Neural cell (in vitro differentiated cells): Measurements from ENCODE around the gene SAE1. TPM values are rescaled to one million over a fixed set of nuclear protein-coding genes. Genes with fewer than 3 reads are reported as not detected.

ENCODE experiments used
- H2AFZ ChIP-seq: fragments of 200-600, 300-800 bp; sonication (generic), shearing (Covaris generic); 2 replicates; pipeline ENCODE4 v1.6.0; 2014; ENCODE audit warnings: low read depth, mild to moderate bottlenecking, antibody characterized with exemption, low read length, moderate library complexity
- H3F3A ChIP-seq: fragments of 200-600 bp; shearing (Covaris generic); 2 replicates; pipeline ENCODE4 v1.6.1; 2016; ENCODE audit warnings: mild to moderate bottlenecking, moderate library complexity, mixed read lengths, antibody characterized with exemption, low read length; ENCODE audit not compliant: insufficient read depth, poor library complexity, severe bottlenecking
- H3K27ac ChIP-seq: fragments of 200-600, 300-800 bp; sonication (generic), shearing (Covaris generic); 2 replicates; pipeline ENCODE4 v1.5.1; 2014; ENCODE audit warnings: mild to moderate bottlenecking, low read length, moderate library complexity
- H3K27me3 ChIP-seq: fragments of 300-800, 200-600 bp; sonication (generic), shearing (Covaris generic); 2 replicates; pipeline ENCODE4 v1.6.0; 2014; ENCODE audit warnings: mild to moderate bottlenecking, low read depth, low read length, moderate library complexity; ENCODE audit not compliant: insufficient read depth
- H3K36me3 ChIP-seq: fragments of 300-800, 200-600 bp; sonication (generic), shearing (Covaris generic); 2 replicates; pipeline ENCODE4 v1.5.1; 2014; ENCODE audit warnings: mild to moderate bottlenecking, antibody characterized with exemption, low read length, moderate library complexity; ENCODE audit not compliant: insufficient read depth
- H3K4me2 ChIP-seq: fragments of 300-800, 200-600 bp; sonication (generic), shearing (Covaris generic); 2 replicates; pipeline ENCODE4 v1.6.0; 2014; ENCODE audit warnings: mild to moderate bottlenecking, low read length
- H3K4me3 ChIP-seq: fragments of 300-800, 200-600 bp; sonication (generic), shearing (Covaris generic); 2 replicates; pipeline ENCODE4 v1.5.1; 2014; ENCODE audit warnings: mild to moderate bottlenecking, low read length, moderate library complexity
- H3K79me2 ChIP-seq: fragments of 200-600 bp; shearing (Covaris generic); replicated peaks from 2 replicates; pipeline ENCODE4 v1.6.0; 2014; ENCODE audit warnings: mild to moderate bottlenecking, low read length, moderate library complexity; ENCODE audit not compliant: insufficient read depth
- H3K9ac ChIP-seq: fragments of 300-800, 200-600 bp; sonication (generic), shearing (Covaris generic); 2 replicates; pipeline ENCODE4 v1.6.1; 2016; ENCODE audit warnings: mild to moderate bottlenecking, low read length, mixed read lengths
- H3K9me2 ChIP-seq: fragments of 200-600 bp; shearing (Covaris generic); 2 replicates; pipeline ENCODE4 v1.6.1; 2016; ENCODE audit warnings: mild to moderate bottlenecking, low read length, mixed read lengths; ENCODE audit not compliant: insufficient read depth
- H3K9me3 ChIP-seq: fragments of 200-600, 300-800 bp; sonication (generic), shearing (Covaris generic); 2 replicates; pipeline ENCODE4 v1.6.1; 2016; ENCODE audit warnings: mild to moderate bottlenecking, mixed run types, low read length, moderate library complexity, mixed read lengths
- H4K20me1 ChIP-seq: fragments of 200-600 bp; shearing (Covaris generic); 2 replicates; pipeline ENCODE4 v1.6.1; 2016; ENCODE audit warnings: mild to moderate bottlenecking, mixed run types; ENCODE audit not compliant: insufficient read depth
- EP300 ChIP-seq: fragments of 450-650 bp; conservative IDR thresholded peaks from 2 replicates; pipeline ENCODE4 v1.6.1; 2014; ENCODE audit warnings: antibody characterized with exemption, mild to moderate bottlenecking, moderate library complexity; ENCODE audit not compliant: poor library complexity, severe bottlenecking
- EZH2 ChIP-seq: fragments of 200-600, 300-800 bp; shearing (Covaris generic), sonication (generic); IDR thresholded peaks from 2 replicates; pipeline ENCODE4 v1.6.1; 2014; ENCODE audit warnings: antibody characterized with exemption, low read length, borderline replicate concordance, mild to moderate bottlenecking; ENCODE audit not compliant: insufficient read depth, poor library complexity, severe bottlenecking
- MXI1 ChIP-seq: fragments of 450-650 bp; conservative IDR thresholded peaks from 2 replicates; pipeline ENCODE4 v1.6.1; 2014; ENCODE audit warnings: antibody characterized with exemption, mild to moderate bottlenecking; ENCODE audit not compliant: poor library complexity, severe bottlenecking
- POLR2AphosphoS5 ChIP-seq: IDR thresholded peaks from 2 replicates; pipeline ENCODE4 v1.6.1; 2012
- RAD21 ChIP-seq: fragments of 450-650 bp; conservative IDR thresholded peaks from 2 replicates; pipeline ENCODE4 v1.6.1; 2014; ENCODE audit warnings: antibody characterized with exemption, mild to moderate bottlenecking, moderate library complexity
- SMC3 ChIP-seq: fragments of 450-650 bp; conservative IDR thresholded peaks from 2 replicates; pipeline ENCODE4 v1.6.1; 2014; ENCODE audit warnings: antibody characterized with exemption, mild to moderate bottlenecking, moderate library complexity; ENCODE audit not compliant: poor library complexity
- TAF1 ChIP-seq: IDR thresholded peaks from 2 replicates; pipeline ENCODE4 v1.6.1; 2012; ENCODE audit warnings: low read depth
- polyA plus RNA-seq: library from polyadenylated mRNA; depleted of rRNA; stranded (reverse); fragments of >200 nt; gene quantifications from 2 replicates; pipeline ENCODE4 v1.2.3, GENCODE V29; 2014
- TF ChIP-seq, protein P1 (sequence below): IDR thresholded peaks from 2 replicates; pipeline ENCODE4 v1.6.1; 2012; ENCODE audit warnings: borderline replicate concordance
- TF ChIP-seq, protein P2 (sequence below): fragments of 450-650 bp; IDR thresholded peaks from 2 replicates; pipeline ENCODE4 v1.5.1; 2014; ENCODE audit warnings: antibody characterized with exemption, mild to moderate bottlenecking, moderate library complexity; ENCODE audit not compliant: poor library complexity, severe bottlenecking

Gene SAE1
- polyA plus RNA-seq, 1 donor from 2014 or later: 178 TPM

DNA sequence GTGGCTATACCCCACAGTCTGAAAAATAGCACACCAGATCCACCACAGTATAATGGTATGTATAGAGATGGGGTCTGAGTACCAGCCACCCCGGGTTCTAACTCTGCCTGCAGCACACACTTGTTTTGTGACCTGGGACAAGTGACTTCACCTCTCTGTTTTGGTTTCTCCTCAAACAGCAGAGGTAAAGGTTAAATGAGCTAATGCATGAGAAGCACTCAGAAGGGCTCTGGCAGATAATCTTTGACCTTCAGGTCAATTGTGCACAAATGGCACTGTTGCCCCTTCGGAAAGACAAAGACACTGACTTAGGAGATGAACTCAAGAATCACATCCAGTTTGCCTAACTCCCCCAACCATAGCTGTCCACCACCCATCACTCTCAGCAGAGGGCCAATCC, 24.8 kb upstream of the SAE1 start:
- Histone ChIP-seq H3K9ac (no peak overlapping the region), H4K20me1 (no peaks in the 10 kb centered on the region), H3K9me3 (no peaks in the 10 kb centered on the region), H3K36me3 (no peaks in the 10 kb centered on the region), H2AFZ (no peak overlapping the region), H3K27ac (no peak overlapping the region), H3K9me2 (no peaks in the 10 kb centered on the region), H3K79me2 (peaks cover 68% of the 10 kb centered on the region), H3F3A (no peaks in the 10 kb centered on the region), H3K4me3 (no peak overlapping the region), H3K4me2 (no peak overlapping the region), H3K27me3 (no peaks in the 10 kb centered on the region)
- TF ChIP-seq SMC3 (no peak), TAF1 (no peak), POLR2AphosphoS5 (no peak), MXI1 (no peak), EZH2 (no peak), EP300 (no peak), RAD21 (no peak)
- TF ChIP-seq, protein P1, sequence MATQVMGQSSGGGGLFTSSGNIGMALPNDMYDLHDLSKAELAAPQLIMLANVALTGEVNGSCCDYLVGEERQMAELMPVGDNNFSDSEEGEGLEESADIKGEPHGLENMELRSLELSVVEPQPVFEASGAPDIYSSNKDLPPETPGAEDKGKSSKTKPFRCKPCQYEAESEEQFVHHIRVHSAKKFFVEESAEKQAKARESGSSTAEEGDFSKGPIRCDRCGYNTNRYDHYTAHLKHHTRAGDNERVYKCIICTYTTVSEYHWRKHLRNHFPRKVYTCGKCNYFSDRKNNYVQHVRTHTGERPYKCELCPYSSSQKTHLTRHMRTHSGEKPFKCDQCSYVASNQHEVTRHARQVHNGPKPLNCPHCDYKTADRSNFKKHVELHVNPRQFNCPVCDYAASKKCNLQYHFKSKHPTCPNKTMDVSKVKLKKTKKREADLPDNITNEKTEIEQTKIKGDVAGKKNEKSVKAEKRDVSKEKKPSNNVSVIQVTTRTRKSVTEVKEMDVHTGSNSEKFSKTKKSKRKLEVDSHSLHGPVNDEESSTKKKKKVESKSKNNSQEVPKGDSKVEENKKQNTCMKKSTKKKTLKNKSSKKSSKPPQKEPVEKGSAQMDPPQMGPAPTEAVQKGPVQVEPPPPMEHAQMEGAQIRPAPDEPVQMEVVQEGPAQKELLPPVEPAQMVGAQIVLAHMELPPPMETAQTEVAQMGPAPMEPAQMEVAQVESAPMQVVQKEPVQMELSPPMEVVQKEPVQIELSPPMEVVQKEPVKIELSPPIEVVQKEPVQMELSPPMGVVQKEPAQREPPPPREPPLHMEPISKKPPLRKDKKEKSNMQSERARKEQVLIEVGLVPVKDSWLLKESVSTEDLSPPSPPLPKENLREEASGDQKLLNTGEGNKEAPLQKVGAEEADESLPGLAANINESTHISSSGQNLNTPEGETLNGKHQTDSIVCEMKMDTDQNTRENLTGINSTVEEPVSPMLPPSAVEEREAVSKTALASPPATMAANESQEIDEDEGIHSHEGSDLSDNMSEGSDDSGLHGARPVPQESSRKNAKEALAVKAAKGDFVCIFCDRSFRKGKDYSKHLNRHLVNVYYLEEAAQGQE: no peak
- TF ChIP-seq, protein P2, sequence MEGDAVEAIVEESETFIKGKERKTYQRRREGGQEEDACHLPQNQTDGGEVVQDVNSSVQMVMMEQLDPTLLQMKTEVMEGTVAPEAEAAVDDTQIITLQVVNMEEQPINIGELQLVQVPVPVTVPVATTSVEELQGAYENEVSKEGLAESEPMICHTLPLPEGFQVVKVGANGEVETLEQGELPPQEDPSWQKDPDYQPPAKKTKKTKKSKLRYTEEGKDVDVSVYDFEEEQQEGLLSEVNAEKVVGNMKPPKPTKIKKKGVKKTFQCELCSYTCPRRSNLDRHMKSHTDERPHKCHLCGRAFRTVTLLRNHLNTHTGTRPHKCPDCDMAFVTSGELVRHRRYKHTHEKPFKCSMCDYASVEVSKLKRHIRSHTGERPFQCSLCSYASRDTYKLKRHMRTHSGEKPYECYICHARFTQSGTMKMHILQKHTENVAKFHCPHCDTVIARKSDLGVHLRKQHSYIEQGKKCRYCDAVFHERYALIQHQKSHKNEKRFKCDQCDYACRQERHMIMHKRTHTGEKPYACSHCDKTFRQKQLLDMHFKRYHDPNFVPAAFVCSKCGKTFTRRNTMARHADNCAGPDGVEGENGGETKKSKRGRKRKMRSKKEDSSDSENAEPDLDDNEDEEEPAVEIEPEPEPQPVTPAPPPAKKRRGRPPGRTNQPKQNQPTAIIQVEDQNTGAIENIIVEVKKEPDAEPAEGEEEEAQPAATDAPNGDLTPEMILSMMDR: no peak

DNA sequence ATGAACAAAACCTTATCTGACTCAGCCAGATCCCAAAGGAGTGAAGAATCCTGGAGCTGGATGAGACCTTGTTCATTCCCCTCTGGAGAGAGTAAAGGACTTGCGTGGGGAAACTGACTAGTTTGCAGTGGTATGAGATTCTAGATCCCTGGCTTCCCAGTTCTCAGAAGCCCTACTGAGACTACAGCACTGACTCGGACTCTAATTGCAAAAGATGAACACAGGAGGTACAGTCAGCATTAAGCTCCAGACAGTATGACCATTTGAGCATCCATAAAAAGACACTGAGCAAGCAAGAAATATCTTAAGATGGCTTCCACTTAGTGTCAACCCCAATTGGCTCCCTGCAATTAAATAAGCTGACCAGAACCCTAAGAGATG, 23.8 kb upstream of the SAE1 start:
- H3K9me3 ChIP-seq: no peaks in the 10 kb centered on the region
- no peaks in the 10 kb centered on the region for H3K27me3 ChIP-seq
- no peaks in the 10 kb centered on the region for H3K36me3 ChIP-seq
- no peak overlapping the region for H3K4me2 ChIP-seq
- no peak overlapping the region for H3K4me3 ChIP-seq
- TF ChIP-seq RAD21 (no peak), POLR2AphosphoS5 (no peak), EZH2 (no peak)
- TF ChIP-seq, protein P1: no peak
- no peak overlapping the region for H2AFZ ChIP-seq
- no peaks in the 10 kb centered on the region for H3K9me2 ChIP-seq
- H3F3A ChIP-seq: peaks cover 6% of the 10 kb centered on the region
- H3K79me2 ChIP-seq: peaks cover 70% of the 10 kb centered on the region
- H3K27ac ChIP-seq: no peak overlapping the region
- no peaks in the 10 kb centered on the region for H4K20me1 ChIP-seq
- no peak overlapping the region for H3K9ac ChIP-seq
